ENCODE data around the gene LRMDA. TPM values are rescaled to one million over a fixed set of nuclear protein-coding genes. Genes with fewer than 3 reads are reported as not detected.

The LRMDA gene
- total and polyA plus RNA-seq, 2 donors (not counting 1 experiment from before 2014, with no cell fraction given), result 0.12 TPM; not detected in 1

DNA sequence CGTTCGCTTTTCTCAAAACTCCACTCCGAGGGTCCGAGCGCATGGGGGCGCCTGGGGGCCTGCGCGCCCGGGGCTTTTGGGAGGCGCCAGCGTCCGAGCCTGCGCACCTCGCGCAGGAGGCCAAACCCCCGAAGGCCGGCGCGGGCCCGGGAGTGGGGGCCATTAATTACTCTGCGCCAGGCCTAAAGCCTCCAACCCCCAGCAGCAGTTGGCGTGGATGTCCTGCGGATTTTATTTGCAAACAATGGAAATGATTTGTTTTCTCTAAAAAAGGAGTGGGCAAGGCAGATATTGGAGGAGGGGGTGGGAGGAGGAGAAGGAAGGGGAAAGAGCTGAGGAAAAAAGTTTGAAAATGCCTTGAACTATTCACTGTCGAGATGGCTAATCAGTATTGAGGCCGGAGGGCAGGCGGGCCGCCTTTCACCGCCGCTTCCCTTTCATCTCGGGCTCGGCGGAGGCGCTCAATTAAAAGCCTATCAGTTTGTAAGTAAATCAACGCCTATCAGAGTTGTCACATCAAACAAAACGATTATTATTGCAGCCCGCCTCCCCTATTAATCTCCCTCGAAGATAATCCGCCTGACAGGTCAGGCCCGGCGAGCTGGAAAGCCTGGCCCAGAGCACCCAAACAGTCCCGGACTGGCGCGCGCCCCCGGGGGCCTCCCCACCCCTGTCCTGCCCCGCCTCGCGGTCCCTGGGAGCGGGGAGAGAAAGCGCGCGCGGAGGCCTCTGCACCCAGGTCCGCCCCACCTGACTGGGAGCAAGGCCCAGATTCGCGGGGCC, 26.4 kb upstream of the LRMDA start:
- intact Hi-C loops (cut with micrococcal nuclease), result no loop called here
- TF ChIP-seq, protein P1, sequence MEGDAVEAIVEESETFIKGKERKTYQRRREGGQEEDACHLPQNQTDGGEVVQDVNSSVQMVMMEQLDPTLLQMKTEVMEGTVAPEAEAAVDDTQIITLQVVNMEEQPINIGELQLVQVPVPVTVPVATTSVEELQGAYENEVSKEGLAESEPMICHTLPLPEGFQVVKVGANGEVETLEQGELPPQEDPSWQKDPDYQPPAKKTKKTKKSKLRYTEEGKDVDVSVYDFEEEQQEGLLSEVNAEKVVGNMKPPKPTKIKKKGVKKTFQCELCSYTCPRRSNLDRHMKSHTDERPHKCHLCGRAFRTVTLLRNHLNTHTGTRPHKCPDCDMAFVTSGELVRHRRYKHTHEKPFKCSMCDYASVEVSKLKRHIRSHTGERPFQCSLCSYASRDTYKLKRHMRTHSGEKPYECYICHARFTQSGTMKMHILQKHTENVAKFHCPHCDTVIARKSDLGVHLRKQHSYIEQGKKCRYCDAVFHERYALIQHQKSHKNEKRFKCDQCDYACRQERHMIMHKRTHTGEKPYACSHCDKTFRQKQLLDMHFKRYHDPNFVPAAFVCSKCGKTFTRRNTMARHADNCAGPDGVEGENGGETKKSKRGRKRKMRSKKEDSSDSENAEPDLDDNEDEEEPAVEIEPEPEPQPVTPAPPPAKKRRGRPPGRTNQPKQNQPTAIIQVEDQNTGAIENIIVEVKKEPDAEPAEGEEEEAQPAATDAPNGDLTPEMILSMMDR (IDR thresholded peaks at IDR 0.05), result no peak
- TF ChIP-seq EZH2 (IDR thresholded peaks at IDR 0.05; ENCODE audit: borderline replicate concordance, insufficient read depth, low read depth, low read length, poor library complexity, severe bottlenecking), result no peak
- Histone ChIP-seq H3K9ac (ENCODE audit: low read length) (no peak overlapping the region), H3K36me3 (replicated peaks in 1 of 2; ENCODE audit: control extremely low read depth in 1 of 2, control insufficient read depth in 1 of 2, extremely low read depth in 1 of 2, insufficient read depth in 2 of 2, low read length in 1 of 2) (no peaks in the 10 kb centered on the region), H3K4me3 (ENCODE audit: control extremely low read depth in 1 of 5, extremely low read depth in 1 of 5, insufficient read depth in 1 of 5, low read depth in 2 of 5, low read length in 4 of 5) (no peak overlapping the region), H2AFZ (ENCODE audit: insufficient read depth, low read depth, low read length, poor library complexity, severe bottlenecking) (no peak overlapping the region), H3K9me3 (ENCODE audit: control extremely low read depth in 1 of 3, control insufficient read depth in 2 of 3, insufficient read depth in 1 of 3, low read length in 2 of 3) (peaks cover 0 to 68% (median 0%) of the 10 kb centered on the region in 3 donors), H3K4me1 (ENCODE audit: control insufficient read depth in 2 of 2, insufficient read depth in 2 of 2, low read length in 2 of 2) (peaks cover 64 to 71% of the 10 kb centered on the region in 2 donors), H3K4me2 (replicated peaks; ENCODE audit: low read depth, low read length, poor library complexity, severe bottlenecking) (no peak overlapping the region), H3K27me3 (replicated peaks in 1 of 4; ENCODE audit: control extremely low read depth in 1 of 4, control insufficient read depth in 3 of 4, insufficient read depth in 4 of 4, low read length in 3 of 4) (peaks cover 0 to 92% (median 42%) of the 10 kb centered on the region in 4 experiments), H3K27ac (ENCODE audit: low read length in 2 of 2) (no peak overlapping the region), H3K79me2 (ENCODE audit: control insufficient read depth, insufficient read depth, low read length) (no peaks in the 10 kb centered on the region), H4K20me1 (ENCODE audit: control insufficient read depth, insufficient read depth, low read length, poor library complexity, severe bottlenecking) (no peaks in the 10 kb centered on the region)
- CTCF ChIA-PET, result no interaction called here
- ATAC-seq (ENCODE audit: low read depth), result no peak
- Mint-ChIP-seq H3K27me3 (peaks cover 71% of the 10 kb centered on the region), H3K9me3 (ENCODE audit: insufficient read depth) (no peaks in the 10 kb centered on the region), H3K4me3 (no peak overlapping the region), H3K27ac (no peak overlapping the region), H3K4me1 (peaks cover 51% of the 10 kb centered on the region)
- DNase-seq, result no peak
- POLR2A ChIA-PET, result no interaction called here
- WGBS (ENCODE audit: insufficient coverage), result 28% methylated on average over 47 of the region's 56 CpGs
